Measurements from ENCODE around the gene UPB1. TPM values are rescaled to one million over a fixed set of nuclear protein-coding genes. Genes with fewer than 3 reads are reported as not detected.

UPB1 gene
- total and polyA plus RNA-seq, 10 of the 15 experiments (the other 5 are each of a cell fraction or from before 2014, with no cell fraction given): 0.89 to 20.5 (median 3.1) TPM

- no peak overlapping the region for H3K4me3 ChIP-seq
- intact Hi-C loops (cut with micrococcal nuclease; ENCODE audit: unreplicated experiment) (no loop called here), in situ Hi-C loops (cut with MboI) (no loop called here)
- no peaks in the 10 kb centered on the region for H3K4me1 ChIP-seq (ENCODE audit: control insufficient read depth, insufficient read depth, low read length)
- ChIA-PET POLR2A (no interaction called here), SMC1A (ENCODE audit: uncharacterized antibody, unreplicated experiment) (interaction anchor here (0.8 kb wide), 1 partner anchor 10 kb away, joined by 3 read pairs; no protein-coding TSS in a partner anchor), RAD21 (ENCODE audit: unreplicated experiment) (no interaction called here), CTCF (interaction anchor here (1.3 to 1.4 kb wide), 2 partner anchors 10 to 30 kb away, joined by 4 to 6 read pairs; no protein-coding TSS in a partner anchor)
- no peaks in the 10 kb centered on the region for H3K36me3 ChIP-seq (ENCODE audit: control insufficient read depth in 2 of 2, insufficient read depth in 2 of 2, low read length in 1 of 2)
- H3K27me3 ChIP-seq (replicated peaks in 1 of 2; ENCODE audit: control insufficient read depth in 2 of 2, insufficient read depth in 2 of 2, low read length in 1 of 2): no peaks in the 10 kb centered on the region
- ATAC-seq (no peak), DNase-seq (ENCODE audit: low read depth, low spot score) (no peak), FAIRE-seq (no peak)
- no peak overlapping the region for H3K27ac ChIP-seq (ENCODE audit: control insufficient read depth, insufficient read depth)
- no TSS peak for BruUV-seq (replicated peaks)
- 70% methylated on average over 3 of the region's 3 CpGs for WGBS (ENCODE audit: insufficient coverage, insufficient replicate concordance, low lambda C conversion rate, missing lambda C conversion rate)
- H2AFZ ChIP-seq (ENCODE audit: control insufficient read depth, low read depth, low read length): no peak overlapping the region
- no peaks in the 10 kb centered on the region for H3K9me3 ChIP-seq (replicated peaks; ENCODE audit: control insufficient read depth, insufficient read depth, low read length)
- H3K9ac ChIP-seq (ENCODE audit: control insufficient read depth, insufficient read depth, low read length): no peak overlapping the region
- no peak overlapping the region for H3K4me2 ChIP-seq (ENCODE audit: control insufficient read depth, insufficient read depth)
- TF ChIP-seq HDGF (IDR thresholded peaks at IDR 0.05): no peak
- TF ChIP-seq NFXL1 (IDR thresholded peaks at IDR 0.05; ENCODE audit: borderline replicate concordance): no peak
- TF ChIP-seq ZNF24 (IDR thresholded peaks at IDR 0.05): no peak
- TF ChIP-seq TCF3 (IDR thresholded peaks at IDR 0.05; ENCODE audit: borderline replicate concordance, insufficient read depth, low read depth, low read length): no peak
- no peak for TF ChIP-seq HDAC6 (IDR thresholded peaks at IDR 0.05; ENCODE audit: unreplicated experiment)
- TF ChIP-seq ZNF687 (IDR thresholded peaks at IDR 0.05): no peak
- no peak for TF ChIP-seq PML (IDR thresholded peaks at IDR 0.05; ENCODE audit: low read length)
- no peaks in the 10 kb centered on the region for H3K79me2 ChIP-seq (ENCODE audit: control insufficient read depth, insufficient read depth, low read length)
- H4K20me1 ChIP-seq (ENCODE audit: control insufficient read depth, insufficient read depth): no peaks in the 10 kb centered on the region
Measured at GRCh38 chr22:24492391-24492790, 2.7 kb upstream of the UPB1 start.

Data from GM12878 (cell line).